ENCODE data around the gene KIAA0319L.
A peak's percentile ranks its signal among the peaks of the same experiment; 100 is the strongest.
"Not testable (repeated sequence)": the region's sequence is repeated elsewhere in the genome, so short reads cannot be mapped to it uniquely, and the experiment has no call there.

The KIAA0319L gene

DNA sequence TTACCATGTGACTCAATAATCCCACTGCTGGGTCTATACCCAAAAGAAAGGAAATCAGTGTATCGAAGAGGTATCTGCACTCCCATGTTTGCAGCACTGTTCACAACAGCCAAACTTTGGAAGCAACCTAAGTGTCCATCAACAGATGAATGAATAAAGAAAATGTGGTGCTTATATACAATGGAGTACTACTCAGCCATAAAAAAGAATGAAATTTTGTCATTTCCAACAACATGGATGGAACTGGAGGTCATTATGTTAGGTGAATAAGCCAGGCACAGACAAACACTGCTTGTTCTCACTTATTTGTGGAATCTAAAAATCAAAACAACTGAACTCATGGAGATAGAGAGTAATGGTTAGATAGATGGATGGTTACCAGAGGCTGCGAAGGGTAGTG lies 79.3 kb downstream of the KIAA0319L start:
- no peak for DNase-seq

DNA sequence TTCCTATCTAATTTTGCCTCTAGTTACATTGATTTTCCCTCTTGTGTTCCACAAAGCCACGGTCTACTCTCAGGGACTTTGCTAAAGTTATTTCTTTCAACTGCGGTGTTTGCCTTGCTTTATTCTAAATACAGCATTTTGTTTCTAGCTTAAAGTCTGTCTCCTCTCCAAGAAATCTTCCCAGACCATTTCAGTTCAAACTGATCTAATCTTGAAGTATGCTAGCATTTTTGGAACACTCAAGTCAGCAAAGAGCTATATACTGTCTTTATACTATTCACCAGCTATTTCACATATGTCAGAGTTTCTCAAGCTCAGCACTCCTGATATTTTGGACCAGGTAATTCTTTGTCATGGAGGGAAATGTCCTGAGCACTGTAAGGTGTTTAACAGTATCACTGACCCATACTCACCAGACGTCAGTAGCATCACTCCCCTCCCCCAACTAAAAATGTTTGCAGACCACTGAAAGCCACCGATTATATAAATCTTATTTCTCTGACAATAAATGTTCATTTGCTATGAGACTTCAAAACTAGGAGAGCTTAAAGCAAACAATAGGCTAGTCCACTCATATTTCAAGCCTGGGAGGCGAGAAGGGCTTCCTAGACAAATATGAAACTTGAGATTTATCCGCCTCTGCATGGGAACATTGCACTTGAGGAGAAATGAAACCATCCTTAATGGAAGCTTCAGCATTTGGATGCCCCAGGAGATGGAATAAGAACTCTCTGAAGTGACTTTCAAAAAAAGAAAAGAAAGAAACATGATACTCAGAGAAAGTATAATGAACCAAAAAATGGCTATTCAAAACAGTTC lies 81.1 kb downstream of the KIAA0319L start:
- DNase-seq, result no peak

DNA sequence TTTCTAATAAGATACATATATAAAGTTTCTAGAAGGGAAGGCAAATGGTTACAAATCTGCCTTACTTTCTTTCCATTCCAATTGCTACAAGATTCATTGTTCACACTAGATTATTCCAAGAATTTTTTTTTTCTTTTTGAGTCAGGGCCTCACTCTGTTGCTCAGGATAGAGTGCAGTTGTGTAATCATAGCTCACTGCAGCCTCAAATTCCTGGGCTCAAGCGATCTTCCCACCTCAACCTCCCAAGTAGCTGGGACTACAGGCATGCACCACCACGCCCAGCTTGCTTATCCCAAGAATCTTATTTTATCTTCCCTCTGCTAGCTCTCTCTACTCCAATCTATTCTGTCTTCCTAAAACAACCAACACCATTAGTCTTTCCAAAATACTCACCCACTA lies 81.8 kb downstream of the KIAA0319L start:
- DNase-seq, result no peak

DNA sequence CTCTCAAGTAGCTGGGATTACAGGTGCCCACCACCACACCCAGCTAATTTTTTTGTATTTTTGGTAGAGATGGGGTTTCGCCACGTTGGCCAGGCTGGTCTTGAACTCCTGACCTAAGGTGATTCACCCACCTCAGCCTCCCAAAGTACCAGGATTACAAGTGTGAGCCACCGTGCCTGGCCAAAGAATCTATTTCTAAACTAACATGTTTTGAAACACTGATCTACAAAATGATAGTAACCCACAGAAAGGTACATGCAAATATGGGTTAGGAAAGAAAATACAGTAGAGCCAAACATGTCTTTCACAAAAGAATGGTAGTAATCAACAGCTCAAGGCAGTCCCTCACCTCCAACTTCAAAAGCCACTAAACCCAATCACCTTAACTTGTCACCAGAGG lies 84.0 kb downstream of the KIAA0319L start:
- not testable (repeated sequence) for DNase-seq

DNA sequence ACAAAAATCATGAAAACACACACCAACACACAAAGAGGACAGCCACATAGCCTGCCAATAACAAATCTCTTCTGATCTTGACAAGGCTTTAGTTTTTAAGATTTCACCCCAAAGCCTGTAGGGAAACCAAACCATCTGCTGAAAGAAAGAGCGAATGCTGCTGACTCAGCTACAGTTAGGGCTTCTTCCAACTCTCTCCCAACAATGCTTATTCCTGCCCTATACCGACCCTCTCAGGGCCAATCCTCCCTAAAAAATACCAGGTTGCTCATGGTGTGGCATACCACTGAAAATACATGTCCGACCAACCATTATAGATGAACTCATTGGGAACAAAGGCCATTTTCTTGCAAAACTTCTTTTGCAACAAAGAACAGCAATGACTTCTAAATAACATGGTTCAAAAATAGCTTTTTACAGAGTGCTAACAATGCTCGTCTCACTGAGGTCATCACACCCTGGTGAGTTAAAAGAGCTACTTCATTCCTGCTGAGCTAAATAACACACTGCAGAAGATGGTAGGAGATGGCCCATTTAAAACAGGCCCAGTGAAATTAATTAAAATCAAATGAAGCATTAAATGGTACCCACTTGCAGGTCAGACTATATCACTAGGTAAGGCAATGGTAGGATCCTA lies 86.1 kb downstream of the KIAA0319L start:
- DNase-seq, result no peak

DNA sequence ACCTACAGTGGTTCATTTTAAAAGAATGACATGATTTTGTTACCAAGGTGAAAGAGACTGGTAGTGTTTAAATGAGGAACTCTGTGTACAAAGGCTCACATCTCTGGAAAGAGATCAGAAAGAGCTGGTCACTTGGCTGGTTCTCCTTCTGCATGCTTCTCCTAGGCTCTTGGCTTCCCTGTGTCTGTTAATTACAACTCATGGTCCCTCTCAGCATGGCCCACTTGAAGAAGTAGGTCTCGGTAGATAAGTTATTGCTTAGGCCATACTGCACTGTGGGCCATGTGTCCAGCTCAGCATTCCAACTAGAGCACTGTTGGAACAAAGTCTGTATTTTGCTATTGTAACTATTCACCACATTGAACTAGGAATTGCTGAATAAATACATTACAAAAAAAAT lies 91.1 kb downstream of the KIAA0319L start:
- no peak for DNase-seq

DNA sequence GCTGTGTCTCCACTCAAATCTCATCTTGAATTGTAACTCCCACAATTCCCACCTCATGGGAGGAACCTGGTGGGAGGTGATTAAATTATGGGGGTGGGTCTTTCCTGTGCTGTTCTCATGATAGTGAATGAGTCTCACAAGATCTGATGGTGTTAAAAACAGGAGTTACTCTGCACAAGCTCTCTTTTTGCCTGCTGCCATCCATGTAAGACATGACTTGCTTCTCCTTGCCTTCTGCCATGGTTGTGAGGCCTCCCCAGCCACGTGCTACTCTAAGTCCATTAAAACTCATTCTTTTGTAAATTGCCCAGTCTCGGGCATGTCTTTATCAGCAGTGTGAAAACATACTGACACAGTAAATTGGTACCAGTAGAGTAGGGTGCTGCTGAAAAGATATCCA lies 93.5 kb downstream of the KIAA0319L start:
- not testable (repeated sequence) for DNase-seq

DNA sequence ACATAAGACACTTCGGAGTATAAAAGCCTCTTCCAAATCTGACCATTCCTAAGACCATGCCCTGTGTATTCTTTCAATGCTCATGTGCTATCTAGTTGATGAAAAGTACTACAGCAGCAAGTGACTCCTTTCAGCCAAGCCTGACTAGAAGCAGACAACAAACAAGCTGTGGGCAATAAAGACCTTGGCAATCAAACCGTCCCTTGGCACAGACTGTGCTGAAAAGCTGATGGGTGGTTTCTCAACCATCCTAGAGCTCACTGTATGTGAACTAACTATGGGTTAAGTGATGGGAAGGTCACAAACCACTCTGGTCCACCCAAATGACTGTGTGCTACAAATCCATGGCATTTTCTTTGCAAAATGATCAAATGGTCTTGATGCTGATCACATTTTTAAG lies 94.0 kb downstream of the KIAA0319L start:
- DNase-seq, result no peak

DNA sequence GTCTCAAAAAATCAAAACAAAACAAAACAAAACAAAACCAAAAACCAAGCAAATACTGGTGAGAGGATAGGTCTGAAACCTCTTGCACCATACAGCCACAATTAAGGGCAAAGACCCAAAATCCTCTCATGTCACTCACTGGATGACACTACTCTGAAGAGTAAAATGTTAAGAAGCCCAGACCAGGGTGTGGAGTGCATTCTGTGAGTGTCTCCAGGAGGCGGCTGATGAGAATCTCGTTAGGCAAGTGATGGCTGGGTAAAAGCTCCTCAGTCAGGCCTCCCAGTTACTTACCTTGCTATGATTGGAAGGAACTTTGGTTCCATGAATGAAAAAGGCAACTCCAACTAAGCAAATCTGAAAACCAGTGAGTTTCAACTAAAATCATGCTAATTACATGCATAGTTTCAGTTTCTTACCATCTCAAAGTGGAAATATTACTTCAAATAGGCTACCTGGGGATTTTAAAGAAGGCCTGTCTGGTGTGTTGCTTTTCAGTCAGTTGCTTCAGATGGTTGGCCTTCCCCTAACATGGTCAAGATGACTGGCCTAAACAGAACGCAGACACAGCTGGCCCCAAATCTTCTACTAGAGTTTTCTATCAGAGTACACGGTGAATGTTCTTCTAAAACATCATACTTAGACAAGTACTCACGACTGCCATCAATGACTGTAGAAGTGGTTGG lies 95.1 kb downstream of the KIAA0319L start:
- DNase-seq, result no peak

DNA sequence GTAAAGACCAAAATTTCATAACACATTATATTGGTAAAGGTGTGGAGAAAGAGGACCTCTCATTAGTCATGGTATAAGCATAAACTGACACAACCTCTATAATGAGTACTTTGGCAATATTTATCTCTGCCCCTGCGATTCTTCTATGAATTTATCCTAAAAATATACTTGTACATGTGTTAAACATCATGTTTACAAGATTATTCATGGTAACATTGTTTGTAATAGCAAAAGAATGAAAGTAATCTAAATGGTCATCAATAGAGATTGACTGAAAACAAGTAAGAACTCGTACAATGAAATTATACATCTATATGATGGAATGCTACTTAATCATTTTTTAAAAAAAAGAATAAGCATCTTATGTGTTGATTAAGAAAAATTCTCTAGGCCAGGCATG lies 96.4 kb downstream of the KIAA0319L start:
- DNase-seq, result no peak

DNA sequence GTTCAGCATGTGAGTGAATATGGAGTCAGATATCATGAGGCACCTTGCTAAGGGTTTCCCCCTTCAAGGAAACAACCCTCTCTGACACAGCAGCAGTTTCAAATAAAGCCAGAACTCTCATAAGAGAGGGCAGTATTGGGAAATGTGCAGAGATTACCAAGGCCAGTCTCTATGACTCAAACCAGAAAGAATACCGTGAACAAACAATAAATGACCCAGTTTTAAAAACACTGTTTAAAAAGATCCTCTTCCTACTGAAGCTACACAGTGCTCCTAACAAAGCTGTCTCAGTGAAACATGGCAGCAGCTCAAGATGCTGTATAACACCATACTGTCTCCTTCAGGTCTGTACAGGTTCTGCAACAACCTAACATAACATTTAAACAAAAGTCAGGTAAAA lies 102.6 kb downstream of the KIAA0319L start:
- no peak for DNase-seq

DNA sequence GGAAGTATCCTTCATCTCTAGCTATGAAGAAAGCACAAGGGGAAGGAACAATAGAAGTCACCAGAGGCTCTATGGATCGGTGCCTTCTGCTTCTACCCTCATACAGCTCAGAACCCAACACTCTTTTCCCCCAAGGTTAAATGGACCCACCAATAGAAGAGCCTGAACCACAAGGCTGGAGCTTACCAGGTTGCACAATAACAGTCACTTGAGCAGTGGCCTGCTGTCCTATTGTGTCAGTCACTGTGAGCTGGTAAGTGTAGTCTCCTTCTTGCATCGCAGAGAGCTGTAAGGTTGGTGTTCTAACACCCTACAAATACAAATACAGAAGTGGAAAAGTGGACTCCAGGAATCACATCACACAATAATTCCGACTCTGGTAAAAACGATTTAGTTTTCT lies 103.0 kb downstream of the KIAA0319L start:
- no peak for DNase-seq

DNA sequence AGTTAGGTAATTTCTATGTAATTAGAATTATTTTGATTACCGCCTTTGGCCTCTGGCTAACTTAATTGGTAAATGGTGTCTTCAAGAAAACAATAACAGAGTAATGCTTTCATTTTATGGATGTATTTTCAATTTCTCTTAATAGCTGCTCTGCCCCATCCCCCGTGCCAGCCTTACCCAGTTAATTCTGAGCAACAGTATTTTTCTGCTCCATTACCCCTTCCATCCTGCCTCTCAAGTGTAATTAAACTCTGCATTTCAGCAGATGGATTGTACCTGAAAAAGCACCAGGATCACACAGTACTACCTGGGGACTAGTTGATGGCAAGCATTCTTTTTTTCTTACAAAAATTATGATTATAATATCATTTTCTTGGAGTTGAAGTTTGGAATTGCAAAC lies 104.2 kb downstream of the KIAA0319L start:
- DNase-seq, result no peak

DNA sequence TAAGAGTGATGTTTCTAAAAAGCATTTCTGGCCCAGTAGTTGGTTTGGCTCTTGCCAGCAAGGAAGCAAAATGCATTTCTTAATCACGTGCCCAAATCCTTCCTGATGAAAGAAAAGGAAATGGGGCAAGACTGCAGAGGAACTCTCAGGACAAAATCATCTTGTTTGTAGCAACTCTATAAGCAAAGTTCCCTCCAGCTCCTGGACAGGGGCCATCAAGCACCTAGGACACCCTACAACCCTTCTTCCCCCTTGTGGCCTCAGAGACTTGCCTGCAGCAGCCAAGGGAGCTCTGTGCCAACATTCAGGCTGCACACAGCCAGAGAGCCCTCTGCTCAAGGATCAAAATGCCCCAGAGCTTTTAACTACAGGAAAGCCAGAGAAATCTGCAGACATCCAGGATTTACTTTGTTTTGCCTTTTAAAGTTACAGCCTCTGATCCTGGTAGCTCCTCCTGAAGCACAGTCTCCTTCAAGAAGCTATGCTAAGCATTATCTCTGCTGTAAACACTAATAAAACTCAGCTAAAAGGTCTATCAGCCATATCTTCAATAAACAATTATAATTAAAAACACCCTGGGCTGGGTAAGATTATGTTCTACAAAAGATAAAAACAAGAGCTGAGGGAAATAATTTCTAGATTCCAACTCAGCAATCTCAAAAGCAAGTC lies 105.0 kb downstream of the KIAA0319L start:
- no peak for DNase-seq

DNA sequence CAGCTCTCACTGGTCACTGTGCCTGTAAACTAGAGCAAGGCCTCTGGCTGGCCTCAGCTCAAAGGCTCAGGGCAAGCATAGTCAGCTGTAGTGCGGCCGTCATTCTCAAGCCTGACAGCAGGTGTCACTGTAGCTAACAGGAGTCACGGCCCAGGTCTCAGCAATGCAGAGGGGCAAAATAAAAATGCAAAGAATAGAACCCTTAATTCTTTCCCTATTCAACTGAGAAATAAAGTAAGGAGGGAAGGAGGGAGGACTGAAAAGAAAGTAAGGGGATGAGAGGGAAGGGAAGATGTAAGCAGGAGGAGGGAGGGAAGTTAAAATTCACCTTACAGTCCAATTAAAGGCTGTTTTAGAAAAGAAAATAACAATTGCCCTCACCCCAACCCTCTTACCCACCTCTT lies 106.1 kb downstream of the KIAA0319L start:
- peak; percentile 77 to 79 for DNase-seq

DNA sequence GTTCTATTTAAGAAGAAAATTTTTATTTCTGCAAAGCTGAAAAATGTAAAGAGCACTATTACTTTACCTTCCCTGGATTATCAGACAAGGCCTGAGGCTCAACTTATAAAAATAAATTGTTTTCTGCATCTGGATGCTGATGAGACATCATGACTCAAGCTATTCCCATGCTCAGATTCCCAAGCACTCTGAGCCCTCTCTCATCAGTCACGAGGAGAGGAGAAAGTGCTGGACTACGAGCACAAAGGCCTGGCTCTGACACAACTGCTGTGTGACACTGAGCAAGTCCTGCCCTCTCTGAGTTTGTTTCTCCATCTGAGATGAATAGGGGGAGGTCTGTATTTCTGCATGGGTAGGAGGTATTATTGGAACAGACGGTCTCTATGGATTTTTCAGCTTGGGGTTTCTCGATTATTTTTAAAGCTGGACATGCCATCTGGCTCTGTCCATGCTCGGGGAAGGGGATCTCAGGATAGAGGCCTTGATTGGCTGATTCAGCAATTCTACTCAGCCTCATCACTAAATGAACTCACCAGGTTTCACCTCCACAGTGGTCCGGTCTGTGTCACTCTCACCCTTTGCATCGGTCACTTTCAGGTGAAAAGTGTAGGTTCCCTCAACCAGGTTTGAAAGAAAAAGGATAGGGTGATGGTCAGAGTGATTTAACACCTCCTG lies 107.7 kb downstream of the KIAA0319L start:
- no peak for DNase-seq

DNA sequence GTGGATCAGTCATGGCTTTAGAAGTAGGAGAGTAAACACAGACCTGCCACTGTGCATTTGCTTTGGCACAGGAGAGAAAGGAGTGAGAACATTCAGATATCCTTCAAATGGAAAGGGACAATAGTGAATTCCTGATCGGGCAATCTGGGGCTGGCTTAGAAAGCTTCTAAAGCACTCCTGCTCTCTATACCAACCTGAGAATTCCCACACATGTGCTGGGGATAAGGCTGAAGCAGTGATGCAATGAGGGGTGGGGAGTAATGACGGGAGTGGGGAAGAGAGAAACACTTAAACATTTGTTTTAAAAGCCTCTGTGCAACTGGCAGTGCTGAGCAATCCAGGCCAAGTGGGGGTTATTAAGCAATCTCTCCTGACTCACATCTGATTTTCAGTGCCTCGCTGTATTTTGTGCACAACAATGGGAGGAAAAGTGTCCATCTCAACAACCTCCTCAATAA lies 108.8 kb downstream of the KIAA0319L start:
- DNase-seq, result no peak

DNA sequence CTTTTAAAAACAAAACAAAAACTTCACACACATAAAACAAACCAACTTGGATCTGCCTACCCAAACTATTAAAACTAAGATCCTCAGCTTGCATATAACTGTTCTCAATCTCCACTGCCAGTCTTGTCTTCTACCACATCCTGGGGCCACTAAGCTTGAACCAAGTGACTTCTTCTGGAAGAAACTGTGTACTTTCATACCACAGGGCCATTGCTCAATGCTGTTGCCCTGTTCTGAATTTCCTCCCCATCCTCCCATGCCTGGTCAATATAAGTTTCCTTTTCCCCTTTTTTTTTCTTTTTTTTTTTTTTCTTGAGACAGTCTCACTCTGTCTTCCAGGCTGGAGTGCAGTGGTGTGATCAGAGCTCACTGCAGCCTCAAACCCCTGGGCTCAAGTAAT lies 109.9 kb downstream of the KIAA0319L start:
- DNase-seq, result no peak

DNA sequence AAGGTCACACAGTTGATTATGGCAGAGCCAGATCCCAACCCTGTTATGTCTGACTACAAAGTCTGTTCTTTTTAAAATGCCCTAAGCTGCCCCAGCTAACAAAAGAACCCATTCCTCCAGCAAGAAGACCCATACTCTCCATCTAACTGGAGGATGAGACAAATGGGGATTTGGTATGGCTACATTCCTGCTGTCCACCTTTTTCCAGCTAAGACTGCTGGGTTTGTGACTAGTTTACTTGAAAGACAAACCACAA lies 112.8 kb downstream of the KIAA0319L start:
- no peak for DNase-seq

DNA sequence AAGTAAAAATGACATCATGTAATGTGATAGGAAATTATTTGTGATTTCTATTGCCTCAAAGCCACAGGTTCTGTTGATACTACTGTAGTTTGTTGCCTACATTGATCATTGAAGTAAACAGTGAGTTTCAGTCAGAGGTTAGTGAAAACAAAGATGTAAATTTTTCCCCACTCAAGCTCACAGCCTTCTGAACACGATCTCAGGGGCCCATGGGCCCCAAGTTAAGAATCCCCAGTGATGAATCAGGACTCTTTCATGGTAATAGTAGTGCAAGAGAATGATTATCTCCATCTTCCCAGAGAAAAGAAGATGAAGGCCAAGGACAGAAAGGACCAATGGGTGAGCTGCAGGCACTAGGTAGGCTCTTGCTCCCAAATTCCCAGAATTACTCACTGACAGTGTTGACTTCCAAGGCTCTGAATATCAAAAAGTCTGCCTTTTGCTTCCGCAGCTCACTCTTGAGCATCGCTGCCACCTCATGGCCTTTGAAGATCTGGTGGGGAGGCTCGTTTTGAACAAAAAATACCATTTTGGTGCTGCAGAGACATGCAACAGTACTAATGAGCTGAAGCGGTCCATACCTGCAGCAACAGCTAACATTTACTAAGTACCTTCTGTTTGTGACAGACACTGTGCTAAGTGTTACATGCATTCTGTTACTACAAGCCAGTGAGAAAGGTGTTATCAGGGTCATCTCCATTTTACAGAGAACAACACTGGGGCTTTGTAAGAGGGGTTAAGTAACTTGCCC lies 113.3 kb downstream of the KIAA0319L start:
- no peak for DNase-seq

DNA sequence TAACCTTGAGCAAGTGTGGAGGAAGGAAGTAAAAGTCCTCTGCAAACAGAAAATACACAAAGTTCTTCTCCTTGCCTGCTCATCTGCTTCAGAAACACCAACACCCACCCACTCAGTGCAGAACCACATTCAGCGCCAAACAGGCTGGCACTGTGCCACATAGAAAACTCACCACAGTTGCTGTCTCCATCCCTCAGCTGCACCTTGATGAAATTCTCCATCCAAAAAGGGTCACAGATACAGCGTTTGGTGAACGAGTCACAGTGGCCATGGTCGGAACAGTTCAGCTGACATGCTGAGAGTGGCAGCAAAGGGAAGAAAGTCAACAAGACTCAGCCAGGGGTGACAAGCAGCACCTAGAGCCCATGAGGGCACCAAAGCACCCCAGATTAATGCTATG lies 114.5 kb downstream of the KIAA0319L start:
- DNase-seq, result peak in 1 of 2 donors; percentile 28

DNA sequence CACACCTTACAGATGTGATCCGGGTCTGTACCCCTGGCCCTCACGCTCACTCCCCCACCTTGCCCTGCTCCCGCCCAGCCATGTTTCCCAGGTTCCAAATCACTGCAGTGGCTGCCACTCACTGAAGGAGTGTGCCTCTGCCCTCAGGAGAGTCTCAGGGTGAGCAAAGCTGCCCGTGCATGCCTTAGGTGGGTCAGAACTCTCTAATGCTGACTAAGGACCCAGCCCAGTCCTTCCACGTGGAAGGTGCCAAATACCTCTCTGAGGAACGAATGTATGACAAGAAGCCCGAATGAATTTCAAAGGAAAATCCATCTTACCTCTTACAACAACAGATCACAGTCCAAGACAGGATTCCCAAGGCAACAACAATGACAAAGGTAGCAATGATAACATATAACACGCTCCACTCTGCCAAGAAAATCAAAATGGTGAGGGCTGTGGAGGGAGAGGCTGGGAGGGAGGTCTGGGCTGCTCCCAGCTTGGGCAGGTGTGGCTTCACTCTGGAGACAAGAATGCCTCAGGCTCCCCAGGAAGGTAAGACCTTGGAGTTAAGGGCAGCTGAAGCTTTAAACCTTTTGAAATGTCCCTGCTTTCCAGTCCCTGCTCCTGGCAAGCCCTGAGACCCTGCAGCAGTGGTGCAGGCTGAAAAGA lies 115.2 kb downstream of the KIAA0319L start:
- DNase-seq, result no peak

All from stimulated activated CD4-positive, alpha-beta T cell treated with anti-CD3 and anti-CD28 coated beads, Interleukin-2, amount 100 ng/mL, for 48 hours (primary cell).